Fibroblast of skin of right quadriceps (primary cell): ENCODE measurements around the gene TMEM132D.

Experiments
- DNase-seq: peaks from one replicate; pipeline ENCODE4 v3.0.0-alpha.2; 2013

The TMEM132D gene

DNA sequence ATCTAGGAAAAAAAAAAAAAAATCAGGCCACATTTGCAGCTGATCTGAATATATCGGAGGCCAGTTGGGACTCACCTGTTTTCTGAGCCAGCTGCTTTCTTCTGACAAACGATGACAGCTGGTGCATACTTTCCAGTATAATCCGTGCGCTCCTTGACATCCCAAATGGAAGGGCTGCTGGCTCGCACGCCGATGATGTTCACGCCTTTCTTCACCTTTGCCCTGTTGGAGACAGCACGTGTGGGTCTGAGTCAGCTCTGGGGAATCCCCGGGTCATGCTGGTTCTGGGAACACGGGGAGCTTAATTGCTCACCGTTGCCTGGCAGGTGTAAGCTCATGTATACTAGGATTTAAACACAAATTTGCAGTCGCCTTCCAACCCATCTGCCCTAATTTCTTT, 372.8 kb downstream of the TMEM132D start:
- no peak for DNase-seq

DNA sequence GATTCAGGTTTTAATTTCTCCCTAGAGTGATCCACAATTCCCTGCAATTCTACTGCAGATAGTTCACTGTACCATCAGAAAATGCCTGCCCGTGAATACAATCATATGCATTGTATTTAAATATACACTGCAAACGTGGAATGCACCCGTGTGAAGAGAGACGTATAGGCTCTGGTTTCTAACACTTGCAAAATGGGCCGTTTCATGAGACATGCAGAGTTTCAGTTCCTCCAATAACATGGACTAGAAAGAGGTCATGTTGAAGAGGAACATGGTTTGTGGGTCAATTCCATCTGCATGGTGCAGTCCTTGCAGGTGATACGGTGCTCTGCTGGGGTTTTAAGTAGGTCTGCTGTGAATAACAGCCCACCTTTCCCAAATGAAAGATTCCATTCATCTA, 373.3 kb downstream of the TMEM132D start:
- DNase-seq, result no peak

DNA sequence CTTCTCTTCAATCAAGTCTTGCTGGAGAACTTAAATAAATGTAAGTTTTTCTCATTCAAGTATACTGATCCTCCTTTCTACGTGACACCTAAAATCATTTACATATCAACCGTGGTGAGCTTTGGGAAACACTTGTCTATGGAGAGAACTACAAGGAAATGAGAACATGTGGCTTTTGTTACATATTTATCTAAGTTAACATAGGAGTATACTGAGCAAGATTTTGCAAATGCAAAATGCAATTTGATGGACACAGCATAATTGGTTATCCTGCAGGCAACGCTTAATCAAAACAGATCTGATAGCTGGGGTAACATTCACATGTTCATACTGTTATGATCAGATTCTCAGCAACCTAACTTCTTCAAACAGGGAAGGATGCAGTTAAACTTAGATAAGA, 376.3 kb downstream of the TMEM132D start:
- no peak for DNase-seq

DNA sequence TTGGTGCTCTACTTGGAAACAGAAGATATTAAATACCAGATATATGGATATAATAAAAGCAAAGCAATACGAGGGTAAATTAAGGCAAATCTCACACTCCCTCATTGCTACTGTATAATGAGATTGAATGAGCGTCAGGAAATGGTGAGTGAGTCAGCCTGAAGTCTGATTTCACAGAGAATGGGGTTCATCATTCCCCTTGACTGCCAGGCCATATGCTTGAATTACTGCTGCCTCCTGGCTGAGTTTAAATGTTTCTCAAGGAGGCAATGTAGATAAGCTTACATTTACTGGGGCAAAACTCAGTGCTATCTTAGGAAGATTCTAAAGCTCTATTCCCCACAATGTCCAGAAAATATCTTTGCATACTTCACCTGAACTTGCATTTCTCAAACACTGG, 380.2 kb downstream of the TMEM132D start:
- no peak for DNase-seq

DNA sequence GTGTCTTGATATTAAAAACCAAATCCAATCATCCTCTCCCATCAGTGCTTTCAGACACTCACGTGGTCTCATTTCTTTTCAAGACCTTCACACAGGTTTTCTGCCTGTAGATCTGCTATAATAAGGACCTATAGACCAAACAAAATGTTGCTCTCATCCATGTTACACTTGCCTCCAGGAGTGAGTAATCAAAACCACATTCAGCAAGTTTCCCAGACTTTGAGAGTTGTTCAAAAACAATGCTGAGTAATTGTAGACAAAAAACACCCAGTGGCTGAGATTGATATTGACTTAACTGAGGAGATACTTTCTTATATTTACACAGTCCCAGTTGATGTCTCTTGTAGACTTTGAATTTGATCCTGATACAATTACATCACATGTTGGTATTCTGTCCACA, 383.1 kb downstream of the TMEM132D start:
- peak; percentile 23 for DNase-seq

DNA sequence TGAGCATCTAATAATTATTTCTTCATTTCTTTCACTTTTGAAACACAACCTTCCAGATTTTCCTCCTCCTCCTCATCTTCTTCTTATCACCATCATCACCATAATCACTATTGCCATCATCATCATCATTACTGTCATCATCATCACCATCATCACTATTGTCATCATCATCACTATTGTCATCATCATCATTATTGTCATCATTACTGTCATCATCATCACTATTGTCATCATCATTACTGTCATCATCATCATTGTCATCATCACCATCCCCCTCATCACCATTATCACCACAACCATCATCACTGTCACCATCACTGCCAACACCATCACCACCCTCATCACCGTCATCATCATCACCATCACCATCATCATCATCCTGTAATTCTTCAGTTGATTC, 400.0 kb downstream of the TMEM132D start:
- DNase-seq, result no peak

DNA sequence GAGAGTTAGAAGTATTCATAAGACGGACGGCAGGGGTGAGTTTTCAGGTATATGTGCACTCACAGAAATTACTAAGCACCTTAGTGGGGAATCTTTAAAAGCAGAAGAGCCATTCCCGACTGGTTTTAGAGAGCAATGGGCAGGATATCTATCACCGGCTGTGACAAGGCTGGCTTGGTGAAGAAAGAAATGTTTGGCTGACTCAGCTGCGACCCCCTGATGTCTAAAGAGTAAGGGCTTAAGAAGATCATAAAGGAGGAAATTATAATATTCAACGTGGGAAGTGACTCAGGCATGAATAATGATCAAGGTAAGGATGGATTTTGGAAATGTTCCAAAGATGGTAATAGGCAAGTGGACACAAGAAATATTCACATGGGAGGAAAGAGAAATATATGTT, 407.6 kb downstream of the TMEM132D start:
- no peak for DNase-seq

DNA sequence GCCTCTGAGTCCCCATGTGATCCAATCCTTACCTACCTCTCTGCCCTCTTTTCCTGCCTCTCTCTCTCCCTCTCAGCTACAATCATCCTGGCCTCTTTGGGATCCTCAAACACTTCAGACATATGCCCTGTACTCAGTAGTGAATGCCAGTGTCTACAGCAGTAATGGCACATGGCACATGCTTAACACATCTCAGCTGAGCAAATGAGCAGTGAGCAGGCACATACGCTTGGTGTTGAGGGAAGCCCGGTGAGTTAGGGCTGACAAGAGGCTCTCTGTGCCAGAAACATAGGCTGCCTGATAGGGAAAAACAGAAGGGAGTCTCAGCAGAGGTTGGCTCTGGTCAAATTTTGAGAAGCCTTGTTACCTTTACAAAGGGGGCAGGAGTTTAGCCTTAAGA, 409.1 kb downstream of the TMEM132D start:
- no peak for DNase-seq

DNA sequence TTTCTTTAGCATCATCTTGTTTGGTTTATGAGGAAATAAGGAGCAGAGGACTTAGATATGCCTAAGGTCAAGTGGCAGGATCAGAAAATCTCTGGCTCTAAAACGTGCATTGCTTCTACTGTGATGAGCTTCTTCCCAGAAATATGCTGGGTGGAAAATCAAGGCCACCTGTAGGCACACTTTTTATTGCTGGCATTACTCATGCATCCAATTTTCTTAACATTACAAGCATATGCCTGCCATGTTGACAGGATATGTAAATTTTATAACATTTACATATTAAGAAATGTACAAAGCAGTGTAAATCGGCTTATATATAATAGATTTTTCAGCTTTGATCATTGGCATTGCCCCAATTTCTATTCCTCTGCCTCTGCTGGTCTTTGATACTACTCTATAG, 409.6 kb downstream of the TMEM132D start:
- no peak for DNase-seq

DNA sequence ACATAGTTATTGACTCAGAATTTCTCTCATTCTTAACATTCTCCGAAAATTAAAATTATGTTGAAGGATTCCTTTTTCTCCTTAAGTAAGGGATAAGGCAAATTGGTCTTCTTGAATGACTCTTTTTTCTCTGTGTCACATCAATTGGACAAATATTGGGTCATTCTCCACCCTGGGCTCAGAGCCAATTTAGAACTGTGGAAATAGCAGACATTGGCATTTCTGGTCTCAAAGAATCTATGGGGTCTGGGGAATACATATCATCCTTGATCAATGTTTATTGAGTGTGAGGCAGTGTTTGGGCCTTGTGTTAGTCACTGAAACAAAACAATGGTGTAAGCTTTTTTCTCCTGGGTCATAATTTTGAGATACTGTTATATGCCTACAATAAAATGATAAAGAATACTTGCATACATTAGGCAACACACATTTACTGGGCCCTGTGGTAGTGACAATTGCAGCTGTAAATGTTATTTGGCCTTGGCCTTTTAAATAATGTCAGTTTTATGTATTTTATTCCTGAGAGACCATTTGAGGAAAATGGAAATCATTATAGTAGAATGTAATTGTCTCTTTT, 414.6 kb downstream of the TMEM132D start:
- DNase-seq, result no peak

DNA sequence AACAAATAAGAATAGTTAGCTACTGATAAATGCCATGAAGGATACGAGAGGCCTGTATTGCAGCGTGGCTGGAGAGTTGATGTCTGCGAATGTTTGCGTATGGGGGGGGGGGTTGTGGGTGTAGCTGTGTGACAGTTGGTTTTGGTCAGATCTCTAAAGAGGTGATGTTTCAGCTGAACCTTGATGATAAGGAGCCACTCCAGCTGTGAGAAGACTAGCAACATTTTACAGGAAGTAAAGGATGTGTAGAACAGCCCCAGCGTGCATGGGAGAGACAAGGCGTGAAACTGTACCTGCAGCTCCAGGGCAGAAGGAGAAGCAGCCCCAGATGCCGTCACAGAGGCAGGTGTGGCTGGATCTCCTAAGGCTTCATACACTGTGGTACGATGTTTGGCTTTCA, 416.9 kb downstream of the TMEM132D start:
- no peak for DNase-seq

DNA sequence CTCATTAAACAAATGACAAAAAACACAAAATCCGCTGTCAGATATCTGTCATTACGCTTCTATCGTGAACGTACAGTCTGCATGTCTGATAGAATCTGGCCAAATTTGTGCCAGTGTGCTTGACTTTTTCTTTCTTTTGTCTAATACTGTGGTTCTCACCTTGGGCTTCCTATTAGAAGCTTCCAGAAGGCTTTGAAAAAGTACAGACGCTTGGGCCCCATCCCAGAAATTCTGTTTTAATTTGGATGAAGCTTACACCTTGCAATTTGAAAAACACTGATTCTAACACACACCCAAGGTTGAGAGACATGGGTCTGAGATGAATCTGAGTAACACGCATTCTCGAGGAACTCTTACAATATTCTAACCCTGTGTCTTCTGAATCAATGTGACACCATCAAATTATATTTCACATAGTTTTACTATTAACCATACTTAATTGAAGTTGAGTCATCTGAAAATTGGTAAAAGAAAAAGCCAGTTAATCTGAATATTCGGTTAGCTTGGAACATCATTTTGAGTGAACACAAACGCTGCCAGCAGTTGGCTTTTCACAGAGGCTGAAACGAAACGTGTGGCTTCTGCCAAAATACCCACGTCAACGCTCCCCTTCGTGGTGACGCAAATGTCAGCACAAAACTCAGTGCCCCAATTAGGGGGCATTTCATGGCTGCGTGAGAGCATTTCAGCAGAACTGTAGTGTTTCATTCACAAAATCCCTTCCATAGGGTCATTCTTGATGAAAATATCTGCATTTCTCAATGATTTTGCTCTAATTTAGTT, 420.5 kb downstream of the TMEM132D start:
- DNase-seq, result no peak

DNA sequence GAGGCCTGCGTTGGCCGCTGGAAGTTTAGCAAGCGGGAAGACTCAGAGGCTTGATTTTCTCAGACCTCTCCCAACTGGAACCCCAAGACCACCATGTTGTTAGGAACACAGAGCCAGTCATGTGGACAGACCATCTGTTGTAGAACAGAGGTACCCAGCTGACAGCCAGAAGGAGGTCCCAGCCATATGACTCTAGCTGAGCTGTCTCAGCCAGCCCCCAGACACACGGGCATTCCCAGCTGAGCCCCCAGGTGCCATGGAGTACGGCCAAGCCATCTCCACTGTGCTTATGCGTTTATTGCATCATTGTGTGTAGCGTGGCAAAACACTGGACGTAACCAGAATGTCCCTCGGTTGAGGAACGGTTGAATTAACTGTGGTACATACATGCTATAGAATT, 421.9 kb downstream of the TMEM132D start:
- no peak for DNase-seq

DNA sequence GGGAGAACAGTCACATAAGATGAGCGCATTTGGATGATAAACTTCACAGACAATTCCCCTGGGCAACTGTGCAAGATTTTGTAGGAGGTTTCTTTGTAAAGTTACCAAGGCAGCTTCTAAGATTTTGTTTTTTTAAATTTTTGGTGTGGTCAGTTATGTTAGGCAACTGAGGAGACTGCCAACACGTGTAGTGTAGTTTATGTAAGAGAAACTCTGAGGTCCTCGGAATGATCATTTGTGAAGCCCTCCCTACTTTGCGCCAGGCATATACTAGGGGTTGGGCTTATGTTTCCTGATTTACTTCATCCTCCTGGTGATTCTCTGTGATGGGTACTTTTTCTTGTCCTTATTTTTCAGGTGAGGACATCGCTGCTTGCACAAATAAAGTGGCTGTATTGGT, 433.6 kb downstream of the TMEM132D start:
- no peak for DNase-seq

DNA sequence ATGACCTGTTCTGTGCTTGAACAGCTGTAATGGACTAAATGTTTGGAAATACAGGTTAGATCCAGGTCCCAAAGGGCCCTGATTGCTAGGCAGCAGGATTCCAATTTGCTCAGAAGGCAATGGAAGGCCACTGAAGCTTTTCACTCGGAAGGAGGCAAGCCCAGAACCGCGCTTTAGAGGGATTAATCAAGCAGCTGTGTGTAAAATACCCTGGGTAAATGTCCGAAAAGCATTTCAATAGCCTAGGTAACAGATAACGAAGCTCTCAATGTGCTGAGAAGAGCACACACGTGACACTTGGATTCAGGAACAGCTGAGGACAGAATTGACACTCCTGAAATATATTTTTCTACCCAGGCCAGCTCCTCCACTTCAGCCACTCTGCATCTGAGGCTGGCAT, 436.1 kb downstream of the TMEM132D start:
- DNase-seq, result no peak

DNA sequence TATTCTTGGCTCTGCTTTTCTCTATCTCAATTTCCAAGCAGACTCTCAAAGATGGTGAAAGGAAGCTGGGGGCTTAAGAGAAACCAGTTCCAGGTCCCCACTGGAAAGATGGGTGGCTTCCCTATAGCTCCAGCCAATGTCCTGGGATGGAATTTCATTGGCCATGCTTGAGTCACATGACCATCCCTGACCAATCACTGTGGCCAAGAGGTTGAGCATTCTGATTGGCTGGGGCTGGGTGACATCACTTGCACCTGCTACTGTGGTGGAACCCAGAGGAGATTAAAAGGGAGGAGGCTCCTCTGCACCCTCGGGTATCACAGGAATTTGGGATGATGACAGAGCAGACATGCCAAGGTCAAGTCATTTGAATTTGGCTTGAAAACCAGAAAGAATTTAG, 436.5 kb downstream of the TMEM132D start:
- no peak for DNase-seq

DNA sequence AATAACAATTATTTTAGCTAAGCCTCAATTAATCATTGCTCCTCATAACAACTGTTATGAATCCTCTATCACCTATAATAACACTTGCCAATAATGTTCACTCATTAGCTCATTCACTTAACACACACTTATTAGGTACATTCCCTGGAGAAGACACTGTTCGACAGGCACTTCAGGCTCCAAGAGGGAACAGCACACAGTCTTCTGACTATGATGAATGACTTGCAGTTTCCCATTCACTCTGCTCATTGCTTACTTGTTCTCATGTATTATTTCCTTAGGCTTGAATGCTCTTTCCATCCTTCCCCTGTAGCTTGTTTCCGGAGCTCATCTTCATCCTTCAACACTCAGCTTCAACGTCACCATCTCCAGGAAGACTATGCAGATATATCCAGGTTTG, 437.3 kb downstream of the TMEM132D start:
- no peak for DNase-seq

DNA sequence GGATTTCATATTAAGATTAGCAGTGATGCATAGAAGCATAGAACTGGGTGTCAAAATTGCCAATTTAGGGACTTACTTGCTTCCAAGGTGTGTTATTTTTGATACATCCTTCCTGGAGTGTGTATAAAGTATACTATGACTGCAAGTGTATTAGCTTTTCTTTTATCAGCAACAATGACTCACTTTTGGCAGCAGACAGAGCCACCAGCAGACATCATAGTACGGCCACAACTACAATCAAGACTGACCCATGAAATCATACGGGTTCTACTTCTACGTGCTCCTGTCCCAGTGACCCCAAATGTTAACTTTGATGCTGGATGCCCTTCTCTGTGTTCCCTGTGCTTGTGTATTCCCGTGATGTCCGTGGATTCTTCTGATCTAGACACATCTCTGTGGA, 443.9 kb downstream of the TMEM132D start:
- no peak for DNase-seq

DNA sequence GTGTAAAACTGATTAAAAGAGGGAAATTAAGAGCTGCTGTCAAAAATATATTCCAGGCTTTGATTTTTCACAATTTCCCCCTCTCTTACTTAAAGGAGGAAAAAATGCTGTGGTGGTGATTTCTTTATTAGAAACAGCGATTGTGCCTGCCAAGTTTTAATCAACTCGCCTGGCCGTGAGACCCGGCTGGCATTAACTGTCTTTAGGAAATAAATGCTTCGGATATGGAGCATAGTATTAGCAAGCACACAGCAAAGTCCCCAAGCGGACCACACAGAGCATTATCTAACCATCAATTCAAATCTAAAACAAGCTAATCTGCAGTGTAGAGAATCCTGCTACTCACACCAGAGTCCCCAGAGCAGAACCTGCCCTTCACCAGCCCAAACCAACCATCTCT, 457.1 kb downstream of the TMEM132D start:
- no peak for DNase-seq

DNA sequence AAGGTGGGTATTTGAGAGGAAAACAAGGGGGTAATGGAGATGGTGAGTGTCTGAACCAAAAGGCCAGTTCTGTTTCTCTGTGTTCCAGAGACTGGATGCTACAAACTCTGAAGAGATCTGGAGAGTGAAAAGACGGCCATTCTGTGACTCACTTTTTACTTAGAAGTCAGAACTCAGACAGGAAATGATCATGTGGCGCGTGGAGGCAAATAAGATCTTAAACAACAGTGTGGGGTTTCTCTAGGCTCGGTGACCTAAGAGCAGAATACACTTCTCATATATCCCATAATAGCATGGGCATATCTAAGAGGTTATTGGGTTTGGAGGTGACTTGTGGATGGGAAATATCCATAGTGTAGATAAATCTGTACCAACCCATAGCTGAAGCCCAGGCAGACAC, 463.5 kb downstream of the TMEM132D start:
- no peak for DNase-seq

DNA sequence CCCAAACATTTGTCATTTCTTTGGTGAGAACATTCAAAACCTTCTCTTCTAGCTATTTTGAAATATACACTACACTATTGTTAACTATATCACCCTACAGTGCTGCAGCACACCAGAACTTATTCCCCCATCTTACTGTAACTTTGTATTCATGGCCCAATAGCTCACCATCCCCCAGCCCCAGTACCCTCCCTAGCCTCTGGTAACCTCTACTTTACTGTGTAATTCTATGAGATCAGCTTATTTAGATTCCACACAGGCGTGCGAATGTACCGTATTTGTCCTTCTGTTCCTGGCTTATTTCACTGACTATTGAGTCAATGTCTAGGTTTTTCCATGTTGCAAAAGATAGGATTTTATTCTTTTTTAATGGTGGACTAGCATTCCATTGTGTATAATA, 469.0 kb downstream of the TMEM132D start:
- no peak for DNase-seq

DNA sequence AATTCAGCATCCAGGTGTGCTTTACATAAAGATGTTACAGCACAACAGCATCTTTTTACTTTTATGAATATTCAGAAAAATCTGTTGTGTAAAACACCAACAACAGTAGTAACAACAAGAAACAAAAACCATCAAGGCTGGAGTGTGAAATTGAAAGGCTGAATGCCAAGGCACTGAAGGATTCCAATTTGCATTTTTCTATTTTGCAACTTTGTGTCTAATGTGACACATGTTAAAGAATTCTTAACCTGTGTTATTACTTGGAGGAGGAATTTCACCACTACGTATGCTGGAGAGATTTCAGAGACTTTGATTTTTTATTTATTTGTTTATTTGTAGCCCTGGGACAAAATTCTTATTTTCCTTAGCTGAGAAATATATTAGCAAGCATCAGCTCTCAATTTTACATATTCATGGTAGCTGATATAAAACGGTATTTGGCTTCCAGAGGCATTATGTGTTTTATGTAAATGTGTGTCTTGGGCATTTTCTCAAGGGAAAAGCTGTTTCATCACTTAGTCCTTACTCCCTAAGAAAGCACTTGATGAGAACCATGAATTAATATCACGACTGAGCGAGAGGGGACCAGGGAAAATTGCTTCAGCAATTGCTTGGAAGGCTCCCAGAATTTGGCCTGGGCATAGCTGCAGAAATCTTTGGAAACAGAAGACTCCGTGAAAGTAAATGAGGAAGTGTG, 475.4 kb downstream of the TMEM132D start:
- DNase-seq, result no peak

DNA sequence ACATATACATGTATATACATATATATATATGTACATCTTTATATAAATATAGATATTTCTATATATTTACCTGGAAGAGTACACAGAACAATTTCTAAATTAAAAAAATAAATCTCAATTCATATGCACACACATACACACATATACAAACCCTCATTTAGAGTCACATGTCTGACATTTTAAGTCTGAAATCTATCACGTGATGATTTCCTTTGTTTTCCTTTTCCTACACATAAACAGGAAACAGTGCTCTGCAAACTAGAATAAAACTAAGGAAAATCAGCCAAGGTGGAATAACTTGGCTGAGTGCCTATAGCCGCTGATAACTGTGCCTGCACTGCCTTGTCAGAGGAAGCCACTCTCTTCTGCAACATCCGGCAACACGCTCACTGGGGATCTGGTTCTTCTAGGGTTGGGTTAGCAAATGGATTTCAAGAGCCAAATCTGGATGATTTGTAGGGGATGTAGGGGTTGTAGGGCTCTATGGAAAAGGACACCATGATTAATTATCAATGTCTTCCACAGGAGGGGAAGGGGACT, 480.7 kb downstream of the TMEM132D start:
- no peak for DNase-seq

DNA sequence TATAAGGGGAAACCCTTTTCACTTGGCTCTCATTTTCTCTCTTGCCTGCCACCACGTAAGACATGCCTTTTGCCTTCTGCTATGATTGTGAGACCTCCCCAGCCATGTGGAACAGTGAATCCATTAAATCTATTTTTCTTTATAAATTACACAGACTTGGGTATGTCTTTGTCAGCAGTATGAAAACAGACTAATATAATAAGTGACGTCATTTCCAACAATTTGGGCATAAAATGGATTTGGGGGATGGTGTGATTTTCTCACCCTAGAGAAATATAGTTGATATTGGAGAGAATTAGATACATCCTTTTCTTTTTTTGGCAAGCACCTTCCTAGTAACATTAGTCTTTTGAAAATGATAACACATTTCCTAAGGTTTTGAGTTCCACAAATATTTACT, 490.5 kb downstream of the TMEM132D start:
- DNase-seq, result no peak
